ENCODE results near the gene ATP8A2.

- no peak for TF ChIP-seq CTCF (IDR thresholded peaks at IDR 0.05)
- TF ChIP-seq POLR2AphosphoS5 (IDR thresholded peaks at IDR 0.05), result no peak
- TF ChIP-seq POLR2A (IDR thresholded peaks at IDR 0.05), result no peak
- no peak for TF ChIP-seq EP300 (IDR thresholded peaks at IDR 0.05)
Measured at GRCh38 chr13:25973576-25973975, 601.8 kb downstream of the ATP8A2 start.

Measured in upper lobe of left lung (tissue), 4 donors.